SK-N-SH (cell line): ENCODE measurements around the gene IPO9.

ENCODE experiments used
- MXI1 ChIP-seq: IDR thresholded peaks from 2 replicates; pipeline ENCODE4 v1.6.1; 2012; ENCODE audit warnings: mild to moderate bottlenecking, low read depth, low read length, improper control_type of control experiment
- TF ChIP-seq, protein P1 (sequence below): fragments of 150-350 bp; IDR thresholded peaks from 2 replicates; pipeline ENCODE4 v1.6.1; 2017; ENCODE audit warnings: antibody characterized with exemption, low read length, low read depth, borderline replicate concordance

DNA sequence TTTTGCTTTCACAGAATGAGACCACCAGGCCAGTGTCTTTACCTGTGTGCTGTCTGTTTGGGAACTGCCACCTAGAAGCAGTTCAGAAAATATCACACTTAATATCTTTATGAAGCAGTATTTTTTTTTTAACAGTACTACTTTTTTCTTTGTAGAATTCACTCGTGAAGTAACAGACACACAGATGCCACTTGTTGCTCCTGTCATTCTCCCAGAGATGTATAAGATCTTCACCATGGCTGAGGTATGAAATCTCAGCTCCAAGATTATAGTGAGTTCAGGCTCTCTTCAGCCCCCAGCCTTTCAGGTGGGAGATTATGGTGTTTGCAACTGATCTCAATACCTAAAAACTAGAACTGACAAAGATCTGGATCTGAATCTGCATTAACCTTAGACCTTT is 23.0 kb downstream of the IPO9 start:
- TF ChIP-seq, protein P1, sequence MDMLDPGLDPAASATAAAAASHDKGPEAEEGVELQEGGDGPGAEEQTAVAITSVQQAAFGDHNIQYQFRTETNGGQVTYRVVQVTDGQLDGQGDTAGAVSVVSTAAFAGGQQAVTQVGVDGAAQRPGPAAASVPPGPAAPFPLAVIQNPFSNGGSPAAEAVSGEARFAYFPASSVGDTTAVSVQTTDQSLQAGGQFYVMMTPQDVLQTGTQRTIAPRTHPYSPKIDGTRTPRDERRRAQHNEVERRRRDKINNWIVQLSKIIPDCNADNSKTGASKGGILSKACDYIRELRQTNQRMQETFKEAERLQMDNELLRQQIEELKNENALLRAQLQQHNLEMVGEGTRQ, result no peak
- TF ChIP-seq MXI1, result no peak
